ENCODE data around the gene TMEM11. TPM values are rescaled to one million over a fixed set of nuclear protein-coding genes. Genes with fewer than 3 reads are reported as not detected.
A peak's percentile ranks its signal among the peaks of the same experiment; 100 is the strongest.
"Not testable (repeated sequence)": the region's sequence is repeated elsewhere in the genome, so short reads cannot be mapped to it uniquely, and the experiment has no call there.

TMEM11 gene
- total RNA-seq, 4 donors from 2014 or later = 25.6 to 38.0 (median 33.8) TPM

GRCh38 chr17:21233581-21234347 is 19.8 kb upstream of the TMEM11 start:
- Histone ChIP-seq H3K27me3 (no peaks in the 10 kb centered on the region), H3K4me1 (peaks cover 14% of the 10 kb centered on the region), H3K4me3 (no peak overlapping the region), H3K27ac (peak overlapping the region; percentile 39), H3K36me3 (no peaks in the 10 kb centered on the region), H3K9me3 (no peaks in the 10 kb centered on the region)
- DNase-seq (ENCODE audit: low spot score in 2 of 2) = no peak
- 42% methylated on average over 5 of the region's 7 CpGs for WGBS
- no peak for TF ChIP-seq EP300 (IDR thresholded peaks at IDR 0.05)
- no peak for TF ChIP-seq POLR2AphosphoS5 (IDR thresholded peaks at IDR 0.05)
- no peak for TF ChIP-seq CTCF (IDR thresholded peaks at IDR 0.05)
- no peak for TF ChIP-seq POLR2A (IDR thresholded peaks at IDR 0.05)

- Histone ChIP-seq H3K4me1 (peaks cover 14% of the 10 kb centered on the region), H3K4me3 (no peak overlapping the region), H3K9me3 (no peaks in the 10 kb centered on the region), H3K36me3 (no peaks in the 10 kb centered on the region), H3K27ac (no peak overlapping the region), H3K27me3 (no peaks in the 10 kb centered on the region)
- TF ChIP-seq POLR2AphosphoS5 (IDR thresholded peaks at IDR 0.05) = no peak
- TF ChIP-seq POLR2A (IDR thresholded peaks at IDR 0.05) = no peak
- TF ChIP-seq EP300 (IDR thresholded peaks at IDR 0.05) = no peak
- TF ChIP-seq CTCF (IDR thresholded peaks at IDR 0.05) = no peak
- DNase-seq (ENCODE audit: low spot score in 2 of 2) = no peak
- WGBS = 84% methylated on average over 4 of the region's 4 CpGs
These were observed 18.2 kb upstream of the TMEM11 start for GRCh38 chr17:21232033-21232749.

- 63% methylated on average over 6 of the region's 6 CpGs for WGBS
- TF ChIP-seq POLR2A (IDR thresholded peaks at IDR 0.05) (no peak), EP300 (IDR thresholded peaks at IDR 0.05) (no peak), CTCF (IDR thresholded peaks at IDR 0.05) (no peak)
- DNase-seq (ENCODE audit: low spot score in 2 of 2) = no peak
- Histone ChIP-seq H3K4me1 (peaks cover 14% of the 10 kb centered on the region), H3K27me3 (no peaks in the 10 kb centered on the region), H3K9me3 (no peaks in the 10 kb centered on the region), H3K27ac (no peak overlapping the region), H3K4me3 (no peak overlapping the region), H3K36me3 (no peaks in the 10 kb centered on the region)
These were observed 17.6 kb upstream of the TMEM11 start for GRCh38 chr17:21231533-21231932.

- TF ChIP-seq EP300 (IDR thresholded peaks at IDR 0.05) (no peak), POLR2A (IDR thresholded peaks at IDR 0.05) (no peak), POLR2AphosphoS5 (IDR thresholded peaks at IDR 0.05) (no peak), CTCF (IDR thresholded peaks at IDR 0.05) (no peak)
These were observed 14.9 kb upstream of the TMEM11 start for GRCh38 chr17:21228845-21229244.

GRCh38 chr17:21228111-21228510 is 14.2 kb upstream of the TMEM11 start:
- no peaks in the 10 kb centered on the region for H3K27me3 ChIP-seq
- 14% methylated on average over 1 of the region's 4 CpGs for WGBS
- no peaks in the 10 kb centered on the region for H3K36me3 ChIP-seq
- TF ChIP-seq CTCF (IDR thresholded peaks at IDR 0.05) = no peak
- TF ChIP-seq POLR2AphosphoS5 (IDR thresholded peaks at IDR 0.05) = no peak
- no peak for TF ChIP-seq EP300 (IDR thresholded peaks at IDR 0.05)
- no peak for TF ChIP-seq POLR2A (IDR thresholded peaks at IDR 0.05)
- DNase-seq (ENCODE audit: low spot score in 2 of 2) = no peak
- no peak overlapping the region for H3K27ac ChIP-seq
- H3K9me3 ChIP-seq = no peaks in the 10 kb centered on the region
- no peak overlapping the region for H3K4me3 ChIP-seq
- no peaks in the 10 kb centered on the region for H3K4me1 ChIP-seq

More at GRCh38 chr17:21228845-21229244, 14.9 kb upstream of the TMEM11 start:
- Histone ChIP-seq H3K4me3 (no peak overlapping the region), H3K4me1 (peaks cover 6% of the 10 kb centered on the region), H3K9me3 (no peaks in the 10 kb centered on the region), H3K36me3 (no peaks in the 10 kb centered on the region), H3K27me3 (no peaks in the 10 kb centered on the region), H3K27ac (no peak overlapping the region)
- 80% methylated on average over 2 of the region's 2 CpGs for WGBS
- DNase-seq (ENCODE audit: low spot score in 2 of 2) = no peak

- H3K36me3 ChIP-seq; H3K27me3 ChIP-seq; DNase-seq (ENCODE audit: low spot score in 2 of 2); H3K4me1 ChIP-seq; H3K4me3 ChIP-seq; H3K9me3 ChIP-seq; H3K27ac ChIP-seq: not testable (repeated sequence)
- WGBS = 86% methylated on average over 11 of the region's 11 CpGs
These were observed 13.3 kb upstream of the TMEM11 start for GRCh38 chr17:21227277-21227676.
